HG03025 (cell line): Measurements from ENCODE around the gene HEPACAM2.
A peak's percentile ranks its signal among the peaks of the same experiment; 100 is the strongest.

Experiments
- ATAC-seq: cut with Tn5 transposase; IDR thresholded peaks from one replicate; pipeline ENCODE4 v1.9.1; 2021; ENCODE audit warnings: mild to moderate bottlenecking, moderate library complexity; ENCODE audit not compliant: unreplicated experiment, low FRiP score

The HEPACAM2 gene

DNA sequence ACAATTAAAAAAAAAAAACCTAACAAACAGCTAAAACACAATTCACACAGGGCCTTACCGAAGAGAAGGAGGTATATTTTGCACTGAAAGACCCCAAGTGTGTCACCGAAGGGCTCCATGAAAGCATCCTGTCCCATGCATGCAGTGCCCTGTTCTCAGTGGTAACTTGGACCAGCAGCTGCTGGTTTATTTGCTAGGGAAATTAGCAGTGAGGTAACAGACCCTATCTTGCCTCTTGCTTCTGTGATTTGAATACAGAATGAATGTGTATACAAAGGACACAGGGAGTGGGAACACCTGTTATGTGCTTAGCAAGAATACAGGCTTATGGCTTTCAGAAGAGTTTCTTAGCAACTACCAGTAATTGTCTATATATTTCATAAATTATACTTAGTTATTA, at the start of gene HEPACAM2:
Gene HEPACAM2, minus strand, starts transcription at position 160 of the 400 bp plus-strand sequence.
- no peak for ATAC-seq

GRCh38 chr7:93265220-93265619, 39.0 kb upstream of the HEPACAM2 start:
- no peak for ATAC-seq

- ATAC-seq, result no peak
These were observed 36.3 kb upstream of the HEPACAM2 start for GRCh38 chr7:93262535-93262934.

DNA sequence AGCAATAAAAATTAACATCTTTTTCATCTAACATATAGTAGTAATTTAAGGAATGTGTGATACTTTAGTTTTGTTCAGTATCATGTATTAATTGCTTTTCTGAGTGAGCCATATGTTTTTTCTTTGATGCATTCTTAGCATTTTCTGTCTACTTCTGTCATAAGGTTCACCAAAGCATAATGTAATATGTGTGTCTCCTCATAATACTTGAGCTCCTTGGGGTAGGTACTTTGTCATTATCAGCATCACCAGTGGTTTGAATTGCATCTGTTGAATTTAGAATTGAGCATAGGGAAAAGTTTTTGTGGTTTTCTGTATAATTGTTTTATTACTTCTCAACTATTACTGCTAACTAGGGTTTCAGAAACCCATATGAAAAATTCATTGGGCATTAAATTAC, 32.4 kb upstream of the HEPACAM2 start:
- no peak for ATAC-seq

- no peak for ATAC-seq
These were observed 23.4 kb upstream of the HEPACAM2 start for GRCh38 chr7:93249491-93250148.

DNA sequence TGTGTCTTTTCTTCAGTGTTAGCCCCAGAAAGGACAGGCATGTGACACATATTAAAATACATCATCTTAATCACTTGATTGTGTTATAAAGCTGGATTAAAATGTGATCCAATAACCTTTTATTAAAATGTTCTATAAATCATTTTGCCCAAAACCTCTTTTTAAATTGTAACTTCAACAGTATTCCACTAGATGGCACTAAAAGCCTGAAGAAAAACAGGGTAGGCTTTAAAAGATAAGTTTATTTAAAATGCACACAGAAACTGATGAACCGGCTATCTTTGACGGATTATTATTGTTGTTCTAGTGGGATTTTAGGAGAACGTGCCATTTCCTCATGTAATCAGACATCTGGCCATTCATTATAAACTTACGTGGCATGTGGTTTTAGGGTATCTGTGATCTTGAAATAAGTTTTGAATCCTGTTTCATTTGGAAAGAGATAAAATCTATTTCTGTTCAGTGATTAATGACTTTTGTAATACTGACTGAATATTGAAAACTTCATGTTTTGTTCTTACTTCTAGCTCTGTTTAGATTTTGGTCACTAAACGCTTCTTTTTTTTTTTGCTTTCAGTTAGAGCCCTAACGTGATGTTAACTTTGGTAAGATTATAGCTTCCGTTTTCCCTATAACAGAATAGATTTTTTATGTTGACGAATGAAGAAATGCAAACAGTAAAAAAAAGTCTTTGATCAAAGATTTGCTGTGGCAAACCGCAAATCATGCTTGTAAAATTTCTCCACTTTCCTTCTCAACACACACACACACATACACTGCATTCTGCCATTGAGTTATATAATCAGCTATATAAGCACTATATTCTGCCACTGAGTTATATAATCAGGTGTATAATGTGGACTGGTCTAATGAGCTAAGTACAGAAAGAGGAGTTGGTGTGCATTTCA, 19.5 kb upstream of the HEPACAM2 start:
- no peak for ATAC-seq

- no peak for ATAC-seq
These were observed 15.8 kb upstream of the HEPACAM2 start for GRCh38 chr7:93242106-93242505.

- ATAC-seq, result no peak
These were observed 13.6 kb upstream of the HEPACAM2 start for GRCh38 chr7:93239824-93240223.

- no peak for ATAC-seq
These were observed 12.5 kb upstream of the HEPACAM2 start for GRCh38 chr7:93238748-93239147.

DNA sequence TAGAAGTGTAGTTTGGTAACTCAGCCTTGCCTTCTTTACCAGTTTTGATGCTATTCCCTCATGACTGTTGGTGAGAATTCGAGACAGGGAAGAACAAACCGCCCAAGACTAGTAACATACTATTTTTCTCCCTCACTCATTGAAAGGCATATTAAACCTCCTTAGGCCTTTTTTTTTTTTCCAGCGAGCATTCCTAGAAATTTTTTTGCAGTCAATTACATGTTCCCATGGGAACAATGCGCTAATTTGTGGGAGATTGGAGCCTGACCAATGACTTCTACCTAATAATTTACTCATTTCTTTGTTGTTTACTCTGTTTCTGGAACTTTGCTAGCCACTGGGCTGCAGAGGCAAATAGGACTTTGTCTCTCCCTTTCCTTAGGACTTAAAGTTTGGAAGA, 11.9 kb upstream of the HEPACAM2 start:
- no peak for ATAC-seq

- no peak for ATAC-seq
These were observed 9.3 kb upstream of the HEPACAM2 start for GRCh38 chr7:93235541-93235940.

DNA sequence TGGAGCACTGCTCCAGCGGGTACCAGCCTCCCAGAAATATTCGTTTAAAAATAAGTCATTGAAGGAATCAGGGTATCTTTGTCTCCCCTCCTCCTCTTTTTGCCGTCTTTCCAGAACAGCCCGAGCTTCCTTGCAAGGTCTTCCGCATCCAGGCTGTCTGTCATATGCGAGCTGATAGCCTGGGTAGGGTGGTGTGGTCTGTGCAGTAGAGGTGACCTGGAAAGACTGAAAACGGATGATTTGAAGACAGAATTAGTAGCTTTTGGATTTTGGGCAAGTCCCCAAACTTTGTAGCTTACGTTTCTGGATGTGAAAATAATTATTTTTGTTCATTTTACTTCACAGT, 6.4 kb upstream of the HEPACAM2 start:
- no peak for ATAC-seq

GRCh38 chr7:93231799-93232672, 5.8 kb upstream of the HEPACAM2 start, which contains the start of gene VPS50:
TSS of gene VPS50 (plus strand) at chr7:93232366. CDS start at chr7:93232468, 102 bp downstream.
- ATAC-seq, result peak; percentile 100

DNA sequence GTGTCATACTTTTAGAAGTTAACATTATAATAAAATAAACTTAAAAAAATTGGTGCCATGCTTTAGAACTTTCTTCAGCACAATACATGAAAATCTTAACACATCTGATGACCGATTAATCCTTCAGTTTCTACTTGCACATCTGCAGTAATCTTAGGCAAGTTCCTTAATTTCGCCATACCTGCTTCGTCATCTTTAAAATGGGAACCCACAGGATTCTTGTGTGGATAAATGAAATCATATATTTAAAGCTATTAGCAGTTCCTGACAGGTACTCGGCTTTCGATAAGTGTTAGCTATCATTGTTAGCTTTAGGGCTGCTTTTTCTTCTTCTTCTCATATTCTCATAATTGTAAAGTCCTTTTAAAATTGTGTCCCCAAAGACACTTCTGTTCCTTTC, 5.0 kb upstream of the HEPACAM2 start:
- ATAC-seq, result no peak

DNA sequence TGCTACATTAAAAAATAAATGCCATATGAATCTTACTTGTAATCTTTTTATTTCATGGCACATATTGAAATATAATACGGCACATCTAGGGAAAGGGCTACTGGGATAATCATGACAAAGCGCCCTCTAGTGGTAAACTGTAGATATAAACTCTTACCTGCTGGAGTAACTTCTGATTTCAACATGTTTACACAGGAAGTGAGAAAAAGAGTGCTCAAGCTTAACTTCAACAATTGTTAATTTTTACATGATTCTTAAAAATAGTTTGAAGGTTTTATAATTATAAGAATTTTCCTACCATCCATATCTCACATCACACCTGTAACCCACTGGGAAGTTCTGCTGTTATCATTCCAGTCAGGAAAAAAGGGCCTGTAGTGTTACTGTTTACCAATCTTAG, 2.0 kb upstream of the HEPACAM2 start:
- ATAC-seq, result no peak

- ATAC-seq, result no peak
These were observed 6.4 kb downstream of the HEPACAM2 start for GRCh38 chr7:93219868-93220267.

GRCh38 chr7:93218997-93219827, 7.1 kb downstream of the HEPACAM2 start:
- ATAC-seq, result no peak

DNA sequence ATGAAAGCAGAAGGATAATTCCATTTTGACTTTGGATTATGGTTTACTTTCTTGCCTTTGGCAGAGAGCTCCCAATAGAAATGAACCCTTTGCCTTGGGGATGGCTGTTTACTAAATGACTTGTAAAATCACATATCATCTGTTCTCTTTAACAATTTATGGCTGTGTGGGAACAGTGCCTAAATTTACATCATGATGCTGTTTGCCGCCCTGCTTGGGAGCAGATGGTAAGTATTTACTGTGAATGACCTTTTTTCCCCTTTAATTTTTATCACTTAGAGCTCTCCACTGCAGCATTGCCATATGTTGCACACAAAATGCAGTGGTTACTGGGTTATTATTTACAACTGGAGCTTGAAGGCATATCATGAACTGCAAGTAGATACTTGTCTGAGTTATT, 13.4 kb downstream of the HEPACAM2 start:
- no peak for ATAC-seq

DNA sequence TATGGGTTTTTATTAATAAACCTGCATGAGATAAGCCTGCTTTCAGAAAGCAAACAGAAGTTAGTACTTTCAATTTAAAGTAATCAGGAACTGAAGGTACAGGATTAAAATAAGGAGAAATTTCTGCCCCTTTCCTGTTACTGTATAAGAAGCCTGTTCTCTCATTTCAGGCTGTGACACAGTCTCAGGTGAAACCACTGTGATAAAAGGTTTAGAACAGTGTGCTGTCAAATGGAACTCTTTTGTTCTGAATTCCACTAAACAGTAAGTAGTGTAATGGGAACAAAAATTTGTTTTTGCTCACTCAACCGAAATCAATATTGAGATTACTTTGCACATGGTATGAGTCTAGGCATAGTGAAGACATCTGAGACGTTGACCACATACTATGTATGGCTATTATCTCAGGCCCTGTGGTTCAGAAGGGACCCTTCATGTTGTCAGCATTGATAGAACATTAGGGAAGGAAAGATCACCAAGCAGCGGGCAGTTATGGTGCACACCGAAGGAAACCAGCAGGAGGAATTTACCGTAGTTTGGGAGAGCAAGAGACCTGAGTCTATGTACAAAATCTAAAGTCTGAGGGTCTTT, 14.9 kb downstream of the HEPACAM2 start:
- no peak for ATAC-seq

DNA sequence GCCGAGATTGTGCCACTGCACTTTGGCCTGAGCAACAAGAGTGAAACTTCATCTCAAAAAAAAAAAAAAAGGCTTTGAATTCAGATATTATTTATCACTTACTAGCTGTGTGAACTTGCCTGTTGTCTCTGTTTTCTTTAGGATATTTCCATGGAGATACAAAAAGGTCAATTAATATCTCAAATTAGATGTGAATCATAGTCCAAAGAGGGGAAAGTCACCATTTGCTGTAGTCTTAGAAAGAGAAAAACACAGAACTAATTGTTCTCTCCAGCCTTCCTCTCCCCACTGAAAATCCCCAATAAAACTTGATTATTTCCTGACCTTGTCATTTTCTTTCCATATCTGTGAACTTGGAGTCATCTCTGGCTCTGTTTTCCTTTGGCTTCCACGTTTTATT, 21.2 kb downstream of the HEPACAM2 start:
- ATAC-seq, result no peak
